Mucosa of gallbladder (tissue), 1 donor: Measurements from ENCODE around the gene NALCN. TPM values are rescaled to one million over a fixed set of nuclear protein-coding genes. Genes with fewer than 3 reads are reported as not detected.

Experiments
- DNase-seq: peaks from one replicate; pipeline ENCODE4 v3.0.0-alpha.2; 2020; ENCODE audit warnings: low spot score
- total RNA-seq: library from RNA; stranded (reverse); gene quantifications from one replicate; pipeline ENCODE4 v1.2.1, GENCODE V29; 2021
- donor health status: DM: no; HTN: no; CAD: no.

NALCN gene
- total RNA-seq, 1 donor from 2014 or later: 6.8 TPM

GRCh38 chr13:101026328-101026727, 390.0 kb downstream of the NALCN start:
- DNase-seq: no peak

DNA sequence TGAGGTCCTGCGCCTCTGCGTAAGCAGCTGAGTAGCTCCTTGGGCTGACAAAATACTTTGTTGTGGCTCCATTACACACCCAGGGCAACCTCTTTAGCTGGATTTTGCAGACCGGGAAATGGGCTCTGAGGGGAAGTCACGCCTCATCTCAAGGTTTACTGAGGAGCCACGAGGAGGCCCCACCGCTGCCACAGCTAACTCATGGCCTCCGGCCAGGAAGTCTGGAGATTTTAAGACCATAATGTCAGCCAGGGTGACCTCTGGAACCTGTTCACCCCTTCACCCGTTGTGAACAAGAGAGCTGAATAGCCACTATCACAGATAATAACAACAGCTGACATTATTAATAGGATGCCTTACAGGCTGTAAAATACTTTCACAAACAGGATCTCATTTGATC, 390.4 kb downstream of the NALCN start:
- no peak for DNase-seq

GRCh38 chr13:101025519-101025918, 390.8 kb downstream of the NALCN start:
- no peak for DNase-seq

- DNase-seq: no peak
Measured at GRCh38 chr13:101019126-101019525, 397.2 kb downstream of the NALCN start.

- no peak for DNase-seq
Measured at GRCh38 chr13:101018720-101019119, 397.6 kb downstream of the NALCN start.

GRCh38 chr13:101017123-101017872, 399.0 kb downstream of the NALCN start:
- DNase-seq: no peak

GRCh38 chr13:101016475-101016874, 399.8 kb downstream of the NALCN start:
- no peak for DNase-seq

DNA sequence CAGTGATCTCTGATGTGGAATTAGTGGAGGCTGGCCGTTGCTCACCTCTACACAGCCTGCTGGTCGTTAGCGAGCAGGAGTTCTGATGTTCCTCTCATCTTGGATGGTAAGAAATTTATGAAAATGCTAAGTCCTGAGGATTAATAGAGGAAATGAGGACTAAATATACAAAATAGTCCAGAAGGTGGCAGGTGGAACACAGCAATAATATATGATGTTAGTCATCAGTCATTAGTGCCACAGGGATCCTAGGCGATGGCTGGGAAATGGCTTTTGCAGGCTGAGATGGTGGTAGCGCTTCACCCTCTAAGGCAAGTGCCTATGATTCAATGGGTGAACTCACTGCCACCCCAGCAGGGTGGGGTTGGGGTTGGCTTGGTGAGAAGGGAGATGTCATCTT, 403.1 kb downstream of the NALCN start:
- no peak for DNase-seq

GRCh38 chr13:101010100-101010499, 406.2 kb downstream of the NALCN start:
- DNase-seq: no peak

- no peak for DNase-seq
Measured at GRCh38 chr13:101007245-101007644, 409.1 kb downstream of the NALCN start.

Other genes starting within 250 kb of the NALCN start
- 16.2 TPM for gene ITGBL1, start 36.2 kb upstream of the NALCN start, total RNA-seq